ENCODE measurements around the gene DMAC2L.

DNA sequence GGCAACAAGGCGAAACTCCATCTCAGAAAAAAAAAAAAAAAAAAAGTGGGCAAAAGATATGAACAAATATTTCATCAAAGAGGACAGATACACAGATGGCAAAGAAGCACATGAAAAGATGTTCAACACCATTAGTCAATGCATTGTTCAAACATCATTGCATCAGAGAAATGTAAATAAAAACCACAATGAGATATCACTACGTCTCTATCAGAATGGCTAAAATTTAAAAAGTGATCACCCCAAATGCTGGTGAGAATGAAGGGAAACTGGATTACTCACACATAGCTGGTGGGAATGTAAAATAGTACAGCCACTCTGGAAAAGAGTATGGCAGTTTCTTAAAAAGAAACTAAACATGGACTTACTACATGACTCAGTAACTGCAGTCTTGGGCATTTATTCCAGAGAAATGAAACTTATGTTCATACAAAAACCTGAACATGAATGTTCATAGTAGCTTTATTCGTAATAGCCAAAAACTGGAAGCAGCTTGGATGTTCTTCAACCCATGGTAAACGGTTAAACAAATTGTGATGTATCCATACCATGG, 3.7 kb upstream of the DMAC2L start:
- TF ChIP-seq CTCF (IDR thresholded peaks at IDR 0.05; ENCODE audit: low read length) = no peak
- TF ChIP-seq EZH2 (optimal IDR thresholded peaks at IDR 0.05; ENCODE audit: low read depth, low read length) = no peak
